ENCODE measurements around the gene TIMP2.
"Not testable (repeated sequence)": the region's sequence is repeated elsewhere in the genome, so short reads cannot be mapped to it uniquely, and the experiment has no call there.

Gene TIMP2

DNA sequence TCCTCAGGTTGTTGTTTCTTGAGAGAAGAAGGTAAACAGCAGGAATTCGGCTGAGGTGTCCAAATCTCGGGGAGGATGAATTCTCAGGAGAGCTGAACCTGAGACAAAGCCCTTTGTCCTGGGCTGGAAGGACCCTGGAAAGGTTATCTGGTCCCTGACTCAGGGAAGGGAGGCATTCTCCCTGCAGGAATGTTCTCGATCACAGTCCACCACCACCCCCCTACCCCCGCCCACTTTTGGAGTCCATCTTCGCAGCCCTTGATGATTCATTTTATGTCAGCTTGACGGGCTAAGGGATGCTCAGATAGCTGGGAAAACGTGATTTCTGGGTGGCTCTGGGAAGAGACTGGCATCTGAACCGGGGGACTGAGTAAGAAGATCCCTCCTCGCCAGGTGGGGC lies 20.8 kb downstream of the TIMP2 start:
- DNase-seq (ENCODE audit: low spot score), result no peak

GRCh38 chr17:78903101-78903779 lies 21.9 kb downstream of the TIMP2 start, which contains the start of gene CEP295NL:
CEP295NL (minus strand) TSS chr17:78903201; CDS start chr17:78901828, 1,373 bp downstream.
- DNase-seq (ENCODE audit: low spot score), result no peak

DNA sequence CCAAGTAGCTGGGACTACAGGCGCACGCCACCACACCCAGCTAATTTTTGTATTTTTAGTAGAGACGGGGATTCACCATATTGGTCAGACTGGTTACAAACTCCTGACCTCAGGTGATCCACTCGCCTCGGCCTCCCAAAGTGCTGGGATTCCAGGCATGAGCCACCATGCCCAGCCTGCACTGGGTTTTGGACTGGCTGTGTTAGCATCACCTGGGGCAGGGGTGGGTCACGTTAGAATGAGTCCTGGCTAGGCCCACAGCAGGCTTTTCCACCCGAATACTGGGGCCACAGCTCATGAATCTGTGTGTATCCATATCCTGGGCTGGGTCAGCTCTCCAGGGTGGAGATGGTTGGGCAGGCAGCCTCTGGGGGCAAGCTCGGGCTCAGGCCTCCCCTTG lies 23.0 kb downstream of the TIMP2 start:
- DNase-seq (ENCODE audit: low spot score), result not testable (repeated sequence)

GRCh38 chr17:78901806-78902205 lies 23.4 kb downstream of the TIMP2 start:
- DNase-seq (ENCODE audit: low spot score), result no peak

- no peak for DNase-seq (ENCODE audit: low spot score)
These were observed 24.4 kb downstream of the TIMP2 start for GRCh38 chr17:78900816-78901215.

DNA sequence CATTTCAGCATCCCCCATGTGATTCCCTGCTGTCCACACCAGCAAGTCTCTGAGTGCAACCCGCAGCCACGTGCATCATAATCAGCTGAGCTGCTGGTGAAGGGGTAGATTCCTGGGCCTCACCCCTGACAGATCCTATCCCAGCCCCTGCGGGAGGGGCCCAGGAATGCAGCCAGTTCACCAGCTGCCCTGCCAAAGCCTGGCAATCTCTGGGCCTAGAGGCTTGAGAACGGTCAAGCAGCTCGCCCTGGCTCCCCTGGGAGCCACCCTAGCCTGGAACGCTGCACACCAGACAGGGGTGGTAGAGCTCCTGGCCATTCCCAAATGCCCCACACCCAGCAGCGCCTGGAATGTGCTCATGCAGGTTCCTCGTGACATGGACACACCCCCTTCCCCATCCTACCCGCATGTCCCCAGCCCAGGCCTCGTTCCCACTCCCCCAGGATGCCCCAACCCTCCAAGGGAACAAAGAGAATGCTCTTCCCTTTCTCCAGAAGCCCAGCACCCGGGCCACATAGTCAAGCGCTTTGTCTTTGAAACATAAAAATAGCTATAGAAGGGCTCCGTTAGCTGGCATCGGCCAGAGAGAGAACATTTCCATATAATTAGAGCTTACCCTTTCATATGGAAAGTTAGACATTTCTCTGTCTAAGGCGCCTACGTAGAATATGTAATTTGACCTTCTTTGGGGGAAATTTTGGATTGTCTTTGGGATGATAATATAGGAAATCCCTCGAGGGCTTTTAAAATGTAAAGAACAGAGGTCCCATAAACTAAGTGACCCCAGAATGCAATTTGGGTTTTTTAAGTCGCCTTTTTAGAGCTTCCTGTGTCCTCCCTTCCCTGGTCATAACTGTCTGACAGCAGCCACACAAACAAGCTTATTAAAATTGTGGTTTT lies 25.6 kb downstream of the TIMP2 start:
- no peak for DNase-seq (ENCODE audit: low spot score)

DNA sequence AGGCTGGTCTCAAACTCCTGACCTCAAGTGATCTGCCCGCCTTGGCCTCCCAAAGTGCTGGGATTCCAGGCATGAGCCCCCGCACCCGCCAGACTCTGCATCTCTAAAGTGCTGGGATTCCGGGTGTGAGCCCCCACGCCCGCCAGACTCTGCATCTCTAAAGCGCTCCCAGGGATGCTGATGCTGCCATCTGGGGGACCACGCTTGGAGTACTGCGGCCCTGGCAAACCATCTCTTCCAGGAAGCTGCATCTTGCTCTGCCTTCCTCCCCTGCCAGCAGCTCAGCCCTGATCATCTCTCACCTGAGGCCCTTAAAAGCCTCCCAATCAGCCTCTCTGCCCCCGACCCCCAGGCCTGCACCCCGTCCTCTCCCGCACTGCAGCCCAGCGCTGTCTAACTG lies 26.2 kb downstream of the TIMP2 start:
- no peak for DNase-seq (ENCODE audit: low spot score)

DNA sequence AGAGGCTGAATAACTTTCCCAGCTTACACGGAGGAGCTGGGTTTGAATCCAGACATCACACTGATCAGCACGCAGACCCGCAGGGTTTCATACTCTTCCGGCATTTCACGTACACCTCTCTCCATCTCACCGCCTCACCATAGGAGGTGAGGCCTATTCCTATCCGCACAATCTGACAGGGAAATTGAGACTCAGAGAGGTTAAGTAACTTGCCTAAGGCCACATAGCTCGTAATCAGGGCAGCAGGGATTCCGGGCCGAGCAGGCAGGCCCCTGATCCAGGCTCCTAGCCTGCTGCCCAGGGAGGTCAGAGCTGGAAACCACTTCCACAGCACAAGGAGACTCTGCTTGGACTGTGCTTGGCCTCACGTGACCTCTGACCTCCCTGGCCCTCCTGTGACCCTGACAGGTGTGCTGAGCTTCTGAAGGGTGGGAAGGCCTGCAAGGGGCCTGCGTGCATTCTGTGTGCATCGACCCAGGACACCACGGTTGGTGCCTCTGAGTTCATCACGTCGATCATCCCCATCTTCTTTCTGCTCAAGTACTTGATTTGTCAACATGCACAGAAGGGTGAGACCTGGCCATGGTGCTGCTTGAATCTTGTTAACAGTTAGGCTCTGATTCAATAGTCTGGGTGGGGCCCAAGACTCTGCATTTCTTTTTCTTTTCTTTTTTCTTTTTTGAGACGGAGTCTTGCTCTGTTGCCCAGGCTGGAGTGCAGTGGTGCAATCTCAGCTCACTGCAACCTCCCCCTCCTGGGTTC lies 26.9 kb downstream of the TIMP2 start:
- no peak for DNase-seq (ENCODE audit: low spot score)

- DNase-seq (ENCODE audit: low spot score), result no peak
These were observed 27.5 kb downstream of the TIMP2 start for GRCh38 chr17:78897664-78898047.

DNA sequence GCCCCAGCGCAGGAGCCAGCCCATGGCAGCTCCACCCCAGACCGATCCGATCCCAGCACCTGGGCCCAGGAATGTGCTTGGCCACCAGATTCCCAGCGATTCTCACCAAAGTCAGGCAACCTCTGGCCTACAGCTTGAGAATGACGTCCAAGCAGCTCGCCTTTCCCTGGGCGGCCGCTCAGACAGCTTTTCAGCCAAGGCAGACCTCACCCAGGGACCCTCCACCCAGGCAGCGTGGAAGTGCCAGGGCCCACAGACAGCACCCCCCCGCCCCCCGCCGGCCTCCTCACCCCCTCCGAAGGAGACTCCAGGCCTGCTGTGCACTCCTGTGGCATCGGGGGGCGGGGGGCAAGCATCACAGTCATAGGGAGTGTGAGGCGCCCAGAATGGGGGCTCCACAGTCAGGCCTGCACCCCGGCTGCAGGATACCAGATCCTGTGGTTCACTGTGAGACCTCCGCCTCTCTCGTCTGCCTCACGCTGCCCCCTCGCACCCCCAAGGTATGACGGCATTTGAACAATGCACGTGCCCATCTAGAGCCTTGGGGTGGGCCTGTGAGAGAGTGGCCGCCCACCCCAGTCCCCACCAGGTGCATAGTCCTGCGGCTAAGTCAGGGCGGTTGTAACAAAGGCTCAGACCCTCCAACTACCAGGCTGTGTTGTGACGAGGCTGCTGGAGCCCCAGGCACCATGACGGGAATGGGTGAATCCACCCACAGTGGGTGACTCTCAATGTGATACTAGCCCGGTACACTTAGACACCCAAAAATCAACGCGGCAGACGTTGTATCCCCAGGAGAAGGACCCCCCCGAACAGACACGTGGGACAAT lies 28.1 kb downstream of the TIMP2 start:
- DNase-seq (ENCODE audit: low spot score), result no peak

DNA sequence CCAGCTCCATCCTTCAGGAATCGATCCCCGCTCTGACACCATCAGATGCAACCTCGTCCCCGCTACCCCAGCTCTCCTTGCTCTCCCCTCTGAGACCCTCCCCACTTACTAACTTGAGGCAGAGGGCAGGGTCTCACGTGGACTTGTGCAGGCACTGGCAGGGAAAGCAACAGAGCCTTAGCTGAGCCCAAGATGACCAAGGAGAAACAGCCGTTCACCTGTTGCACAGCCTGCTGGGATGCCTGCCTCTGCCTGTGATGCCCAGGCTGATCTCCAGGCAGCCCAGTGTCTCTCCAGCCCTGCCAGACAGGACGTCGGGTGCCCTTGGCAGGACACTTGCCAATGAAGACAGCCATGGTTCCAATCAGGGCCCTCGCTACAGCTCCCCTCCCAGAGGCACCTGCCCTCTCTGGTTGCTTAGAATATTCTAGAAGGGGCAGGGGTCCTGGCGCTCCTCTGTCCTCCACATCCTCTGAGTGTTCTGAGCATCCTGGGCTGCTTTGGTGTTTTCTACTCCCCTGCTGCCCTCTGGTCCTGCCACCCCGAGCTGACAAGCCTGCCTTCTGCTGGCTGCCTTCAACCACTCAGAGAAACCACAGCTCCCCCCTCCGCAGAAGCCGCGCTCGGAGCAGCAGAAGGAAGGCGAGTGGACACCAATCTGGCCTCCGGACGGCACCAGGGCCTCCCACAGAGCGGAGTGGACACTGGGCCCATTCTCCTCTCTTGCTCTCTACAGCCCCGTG lies 28.9 kb downstream of the TIMP2 start:
- no peak for DNase-seq (ENCODE audit: low spot score)

DNA sequence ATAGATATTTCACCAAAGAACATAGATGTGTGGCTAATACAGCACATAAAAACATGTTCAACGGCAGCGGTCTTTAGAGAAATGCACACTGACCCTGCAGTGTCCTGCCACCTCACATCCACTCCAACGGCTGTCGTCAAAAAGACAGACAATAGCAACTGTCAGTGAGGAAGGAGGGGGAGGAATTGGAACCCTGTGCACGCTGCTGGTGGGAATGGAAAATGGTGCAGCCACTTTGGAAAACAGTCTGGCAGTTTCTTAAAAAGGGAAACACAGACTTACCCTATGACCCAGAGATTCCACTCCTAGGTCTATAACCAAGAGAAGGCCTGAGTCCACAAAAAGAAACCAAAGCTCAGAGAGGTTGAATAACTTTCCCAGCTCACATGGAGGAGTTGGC lies 29.9 kb downstream of the TIMP2 start:
- no peak for DNase-seq (ENCODE audit: low spot score)

GRCh38 chr17:78893684-78894083 lies 31.5 kb downstream of the TIMP2 start:
- DNase-seq (ENCODE audit: low spot score), result no peak

- no peak for DNase-seq (ENCODE audit: low spot score)
These were observed 32.2 kb downstream of the TIMP2 start for GRCh38 chr17:78892936-78893379.

- no peak for DNase-seq (ENCODE audit: low spot score)
These were observed 32.7 kb downstream of the TIMP2 start for GRCh38 chr17:78892520-78892919.

- DNase-seq (ENCODE audit: low spot score), result no peak
These were observed 33.1 kb downstream of the TIMP2 start for GRCh38 chr17:78892062-78892456.

DNA sequence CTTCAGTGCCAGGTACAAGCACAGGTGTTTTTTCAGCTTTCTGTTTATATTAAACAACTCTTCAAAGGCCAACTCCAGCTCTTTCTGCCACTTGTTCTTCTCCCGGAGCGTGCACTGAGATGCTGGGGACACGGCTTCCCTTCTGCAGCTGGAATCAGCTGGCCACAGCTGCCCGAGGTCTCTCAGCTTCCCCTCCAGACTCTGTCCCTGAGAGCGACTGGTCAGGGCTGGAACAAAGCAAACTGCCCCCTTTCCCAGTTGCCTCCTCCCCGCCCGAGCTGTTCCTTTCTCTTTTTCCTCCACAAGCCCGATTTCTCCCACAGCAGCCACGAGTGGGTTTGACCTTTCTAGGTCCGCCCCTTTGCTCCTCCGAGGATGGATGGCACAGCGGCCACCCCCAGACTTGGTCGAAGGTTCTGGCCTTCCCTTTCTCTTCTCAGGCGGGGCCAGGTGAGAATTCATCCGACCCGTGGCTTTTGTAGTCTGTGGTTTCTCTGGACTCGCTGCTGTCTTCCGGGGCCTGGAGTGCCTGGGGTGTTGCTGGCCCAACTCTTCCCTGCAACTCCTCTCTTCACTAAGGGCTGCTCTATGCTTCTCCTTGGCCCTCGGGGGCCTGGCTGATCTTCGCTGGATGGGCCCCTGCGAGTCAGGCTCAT lies 33.7 kb downstream of the TIMP2 start:
- no peak for DNase-seq (ENCODE audit: low spot score)

GRCh38 chr17:78890498-78890897 lies 34.7 kb downstream of the TIMP2 start:
- DNase-seq (ENCODE audit: low spot score), result no peak

GRCh38 chr17:78890096-78890495 lies 35.1 kb downstream of the TIMP2 start:
- not testable (repeated sequence) for DNase-seq (ENCODE audit: low spot score)

DNA sequence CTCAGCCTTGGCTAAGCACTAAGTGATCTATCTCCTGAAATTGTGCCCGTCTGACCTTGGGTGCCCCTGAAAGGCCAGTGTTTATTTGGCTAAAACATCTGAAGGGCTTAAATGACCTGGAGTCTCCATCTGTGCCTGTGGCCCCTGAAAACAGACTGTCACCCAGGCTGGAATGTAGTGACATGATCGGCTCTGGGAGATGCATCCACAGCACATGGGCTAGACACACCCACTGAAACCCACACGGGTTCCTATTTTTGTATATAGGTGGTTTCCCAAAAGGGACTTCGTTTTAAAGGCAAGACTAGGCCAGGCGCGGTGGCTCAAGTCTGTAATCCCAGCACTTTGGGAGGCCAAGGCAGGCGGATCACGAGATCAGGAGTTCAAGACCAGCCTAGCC lies 35.7 kb downstream of the TIMP2 start:
- no peak for DNase-seq (ENCODE audit: low spot score)

Data from HuH-7.5 (cell line).